BLaER1 (cell line): ENCODE results near the gene ARHGEF17.

ENCODE experiments used
- H3K27ac ChIP-seq: shearing (Covaris generic); formaldehyde crosslinking; 2 replicates; pipeline ENCODE4 v1.8.1; 2022
- H3K27me3 ChIP-seq: shearing (Covaris generic); formaldehyde crosslinking; 2 replicates; pipeline ENCODE4 v1.8.1; 2022
- H3K36me3 ChIP-seq: shearing (Covaris generic); formaldehyde crosslinking; 2 replicates; pipeline ENCODE4 v1.8.1; 2022
- H3K4me1 ChIP-seq: shearing (Covaris generic); formaldehyde crosslinking; 2 replicates; pipeline ENCODE4 v1.8.1; 2022
- H3K4me2 ChIP-seq: shearing (Covaris generic); formaldehyde crosslinking; 2 replicates; pipeline ENCODE4 v1.8.1; 2022
- H3K4me3 ChIP-seq: shearing (Covaris generic); formaldehyde crosslinking; 2 replicates; pipeline ENCODE4 v1.8.1; 2022
- H3K9ac ChIP-seq: shearing (Covaris generic); formaldehyde crosslinking; 2 replicates; pipeline ENCODE4 v1.8.1; 2022
- H3K9me3 ChIP-seq: shearing (Covaris generic); formaldehyde crosslinking; 2 replicates; pipeline ENCODE4 v1.8.1; 2022
- H4K20me1 ChIP-seq: shearing (Covaris generic); formaldehyde crosslinking; 2 replicates; pipeline ENCODE4 v1.8.1; 2022
- Cebpa-rat ChIP-seq: shearing (Covaris generic); IDR thresholded peaks from 2 replicates; pipeline ENCODE4 v1.8.1; 2022

ARHGEF17 gene

GRCh38 chr11:73320763-73321603 is 12.9 kb downstream of the ARHGEF17 start:
- Histone ChIP-seq H3K36me3 (no peaks in the 10 kb centered on the region), H3K9me3 (no peaks in the 10 kb centered on the region), H3K27ac (peak overlapping the region; percentile 75), H3K4me3 (no peak overlapping the region), H3K27me3 (no peaks in the 10 kb centered on the region), H3K9ac (no peak overlapping the region; the same call in 1 of the 2 replicates), H3K4me2 (peak overlapping the region; percentile 90), H4K20me1 (no peaks in the 10 kb centered on the region), H3K4me1 (peaks cover 99% of the 10 kb centered on the region)
- TF ChIP-seq Cebpa-rat, result no peak

- H3K36me3 ChIP-seq, result no peaks in the 10 kb centered on the region
- peaks cover 97% of the 10 kb centered on the region for H3K4me1 ChIP-seq
- H3K4me3 ChIP-seq, result peak overlapping the region; percentile 25; the same call in 1 of the 2 replicates
- H4K20me1 ChIP-seq, result no peaks in the 10 kb centered on the region
- H3K27ac ChIP-seq, result peak overlapping the region; percentile 75
- no peak for TF ChIP-seq Cebpa-rat
- H3K27me3 ChIP-seq, result no peaks in the 10 kb centered on the region
- H3K4me2 ChIP-seq, result peak overlapping the region; percentile 90
- H3K9me3 ChIP-seq, result no peaks in the 10 kb centered on the region
- H3K9ac ChIP-seq, result peak overlapping the region; percentile 36
These were observed 13.7 kb downstream of the ARHGEF17 start for GRCh38 chr11:73321604-73322381.

- Histone ChIP-seq H3K27ac (peak overlapping the region; percentile 75), H3K9me3 (no peaks in the 10 kb centered on the region), H3K4me3 (peak overlapping the region; percentile 1; the same call in 1 of the 2 replicates), H4K20me1 (no peaks in the 10 kb centered on the region), H3K36me3 (no peaks in the 10 kb centered on the region), H3K27me3 (no peaks in the 10 kb centered on the region), H3K9ac (peak overlapping the region; percentile 36), H3K4me1 (peaks cover 97% of the 10 kb centered on the region), H3K4me2 (peak overlapping the region; percentile 90)
- TF ChIP-seq Cebpa-rat, result no peak
These were observed 14.6 kb downstream of the ARHGEF17 start for GRCh38 chr11:73322382-73323306.

GRCh38 chr11:73323464-73323863 is 15.4 kb downstream of the ARHGEF17 start:
- H3K4me1 ChIP-seq, result peaks cover 97% of the 10 kb centered on the region
- peak overlapping the region; percentile 36 for H3K9ac ChIP-seq
- H3K9me3 ChIP-seq, result no peaks in the 10 kb centered on the region
- no peak overlapping the region for H3K4me3 ChIP-seq
- no peaks in the 10 kb centered on the region for H4K20me1 ChIP-seq
- TF ChIP-seq Cebpa-rat, result no peak
- H3K27ac ChIP-seq, result peak overlapping the region; percentile 75
- peak overlapping the region; percentile 90 for H3K4me2 ChIP-seq
- no peaks in the 10 kb centered on the region for H3K36me3 ChIP-seq
- no peaks in the 10 kb centered on the region for H3K27me3 ChIP-seq

GRCh38 chr11:73324116-73324515 is 16.0 kb downstream of the ARHGEF17 start:
- Histone ChIP-seq H3K9ac (peak overlapping the region; percentile 17; the same call in 1 of the 2 replicates), H3K4me2 (peak overlapping the region; percentile 90), H3K9me3 (no peaks in the 10 kb centered on the region), H4K20me1 (no peaks in the 10 kb centered on the region), H3K27ac (peak overlapping the region; percentile 75), H3K4me3 (no peak overlapping the region), H3K36me3 (no peaks in the 10 kb centered on the region), H3K27me3 (no peaks in the 10 kb centered on the region), H3K4me1 (peaks cover 93% of the 10 kb centered on the region)
- TF ChIP-seq Cebpa-rat, result no peak

DNA sequence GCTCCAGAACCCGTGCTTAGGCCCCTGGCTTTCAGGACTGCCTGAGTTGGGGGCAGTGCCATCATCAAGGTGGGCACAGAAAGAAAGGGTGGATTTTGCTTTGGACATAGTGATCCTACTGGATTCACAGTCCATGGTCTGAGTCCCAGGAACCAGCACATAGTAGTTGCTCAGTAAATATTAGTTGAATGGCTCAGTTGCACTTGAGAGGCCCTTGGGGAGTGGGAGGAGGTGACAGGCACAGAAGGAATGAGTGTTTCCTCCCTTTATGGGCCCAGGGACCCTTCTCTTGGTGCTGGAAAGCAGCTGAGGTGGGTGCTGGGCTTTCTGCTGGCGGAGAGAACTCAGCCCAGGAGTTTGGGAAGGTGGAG is 16.6 kb downstream of the ARHGEF17 start:
- no peak for TF ChIP-seq Cebpa-rat
- H3K9me3 ChIP-seq, result no peaks in the 10 kb centered on the region
- H4K20me1 ChIP-seq, result no peaks in the 10 kb centered on the region
- no peaks in the 10 kb centered on the region for H3K36me3 ChIP-seq
- peak overlapping the region; percentile 17; the same call in 1 of the 2 replicates for H3K9ac ChIP-seq
- H3K27me3 ChIP-seq, result no peaks in the 10 kb centered on the region
- H3K4me2 ChIP-seq, result peak overlapping the region; percentile 90
- peak overlapping the region; percentile 75 for H3K27ac ChIP-seq
- peaks cover 89% of the 10 kb centered on the region for H3K4me1 ChIP-seq
- no peak overlapping the region for H3K4me3 ChIP-seq

DNA sequence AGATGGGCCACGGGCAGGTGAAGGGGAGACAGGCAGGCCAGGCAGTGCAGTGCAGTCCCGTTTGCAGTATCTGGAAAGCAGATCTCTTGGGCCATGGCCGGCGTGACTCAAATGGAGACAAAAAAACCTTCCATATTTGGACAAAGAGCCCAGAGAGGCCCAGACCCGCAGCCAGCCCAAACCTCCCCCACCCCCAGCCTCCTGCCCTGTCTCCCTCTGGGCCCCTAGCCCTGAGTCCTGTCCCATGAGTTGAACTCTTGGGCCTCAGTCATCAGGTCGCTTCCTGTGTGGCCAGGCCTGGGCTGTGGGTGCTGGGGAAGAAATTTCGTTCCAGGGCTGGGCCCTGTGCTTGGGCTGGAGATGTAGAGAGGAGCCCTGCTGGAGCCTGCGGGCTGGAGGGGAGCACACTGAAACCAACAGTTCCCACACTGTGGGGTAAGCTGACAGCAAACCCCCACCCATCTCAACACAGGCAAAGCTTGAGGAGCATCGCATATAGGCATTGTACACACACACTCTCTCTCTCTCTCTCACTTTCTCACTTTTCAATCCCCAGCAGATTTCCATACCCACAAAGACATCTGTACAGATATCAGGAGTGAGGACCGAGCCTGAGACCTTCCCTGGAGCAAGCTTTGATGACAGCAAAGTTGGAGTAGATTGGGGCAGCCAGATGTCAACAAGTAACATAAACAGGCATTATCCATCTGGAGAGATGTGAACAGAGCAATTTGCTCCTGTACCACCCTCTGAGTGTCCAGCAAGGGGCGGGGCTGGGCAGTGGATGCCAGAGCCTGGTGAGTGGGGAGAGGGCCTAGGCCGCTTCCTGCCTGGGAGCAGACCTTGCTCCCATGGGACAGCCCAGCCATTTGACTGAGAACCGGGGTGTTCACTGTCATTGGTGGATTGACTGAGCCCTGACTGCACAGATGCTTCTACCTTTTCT is 17.2 kb downstream of the ARHGEF17 start:
- Histone ChIP-seq H3K27ac (peak overlapping the region; percentile 75), H3K9me3 (no peaks in the 10 kb centered on the region), H3K4me1 (peaks cover 82% of the 10 kb centered on the region), H3K4me3 (no peak overlapping the region), H3K36me3 (no peaks in the 10 kb centered on the region), H3K4me2 (peak overlapping the region; percentile 90), H4K20me1 (no peaks in the 10 kb centered on the region), H3K9ac (peak overlapping the region; percentile 17; the same call in 1 of the 2 replicates), H3K27me3 (no peaks in the 10 kb centered on the region)
- TF ChIP-seq Cebpa-rat, result no peak

DNA sequence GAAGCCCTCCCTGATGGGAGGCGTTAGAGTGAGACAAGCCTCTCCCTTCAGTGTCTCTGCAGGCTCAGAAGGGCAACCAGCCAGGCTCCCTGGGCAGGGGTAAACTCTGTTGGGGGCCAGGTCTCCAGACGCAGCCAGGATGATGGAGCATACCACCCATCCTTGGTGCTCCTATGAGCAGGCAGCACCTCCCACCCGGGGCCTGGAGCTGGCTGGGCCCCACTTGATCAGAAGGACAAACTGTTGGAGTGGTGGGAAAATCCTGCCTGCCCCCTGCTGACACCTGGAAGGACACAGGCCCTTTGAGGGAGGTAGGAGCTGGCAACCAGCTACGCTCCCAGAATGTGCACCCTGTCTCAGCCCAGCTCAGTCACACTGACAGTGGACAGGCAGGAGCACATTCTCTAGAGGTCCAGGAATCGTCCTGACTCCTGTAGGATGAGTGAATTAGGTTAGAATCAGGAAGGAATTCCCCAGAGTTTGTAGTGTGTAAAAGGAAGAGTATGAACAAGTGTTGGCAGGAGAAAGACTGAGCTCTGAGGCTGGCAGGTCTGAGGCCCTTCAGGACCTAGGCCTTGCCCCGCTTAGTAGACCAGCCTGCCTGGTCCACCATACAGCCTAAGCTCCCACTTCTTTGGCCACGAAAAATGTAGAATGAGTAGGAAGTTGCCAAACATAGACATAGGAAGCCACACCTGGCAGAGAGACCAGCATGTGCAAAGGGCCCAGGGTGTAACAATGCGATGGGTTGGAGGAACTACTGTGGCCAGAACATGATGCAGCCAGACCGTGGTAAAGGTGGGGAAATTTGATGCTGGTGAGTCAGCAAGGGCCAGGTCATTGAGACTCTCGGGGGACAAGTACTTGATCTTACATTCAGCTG is 19.1 kb downstream of the ARHGEF17 start:
- H3K9me3 ChIP-seq, result no peaks in the 10 kb centered on the region
- peak overlapping the region; percentile 24; the same call in 1 of the 2 replicates for H3K27ac ChIP-seq
- H3K4me1 ChIP-seq, result peaks cover 64% of the 10 kb centered on the region
- H3K4me3 ChIP-seq, result no peak overlapping the region
- 0 out of 2 replicates have a peak overlapping the region, but pooled peaks have one; percentile 6 for H3K4me2 ChIP-seq
- no peaks in the 10 kb centered on the region for H3K27me3 ChIP-seq
- no peak overlapping the region for H3K9ac ChIP-seq
- no peaks in the 10 kb centered on the region for H4K20me1 ChIP-seq
- no peaks in the 10 kb centered on the region for H3K36me3 ChIP-seq
- TF ChIP-seq Cebpa-rat, result no peak
